NCI-H2171 treated with DMSO at 0.1 percent for 48 hours (cell line): ENCODE results near the gene NR5A2.

Experiments used
- DNase-seq: peaks from one replicate; lab custom pipeline; 2025; lab: John Stamatoyannopoulos, UW

The NR5A2 gene

GRCh38 chr1:200128081-200128480 lies 100.6 kb downstream of the NR5A2 start:
- no peak for DNase-seq

GRCh38 chr1:200128944-200129879 lies 101.7 kb downstream of the NR5A2 start:
- DNase-seq: no peak

GRCh38 chr1:200130552-200130951 lies 103.0 kb downstream of the NR5A2 start:
- DNase-seq: no peak

- no peak for DNase-seq
Measured at GRCh38 chr1:200131551-200132125, 104.1 kb downstream of the NR5A2 start.

- no peak for DNase-seq
Measured at GRCh38 chr1:200133123-200133522, 105.6 kb downstream of the NR5A2 start.

GRCh38 chr1:200134116-200134515 lies 106.6 kb downstream of the NR5A2 start:
- no peak for DNase-seq

- DNase-seq: no peak
Measured at GRCh38 chr1:200136384-200136783, 108.9 kb downstream of the NR5A2 start.

- peak; percentile 49 for DNase-seq
Measured at GRCh38 chr1:200139661-200140250, 112.2 kb downstream of the NR5A2 start.

GRCh38 chr1:200143347-200143746 lies 115.8 kb downstream of the NR5A2 start:
- no peak for DNase-seq

GRCh38 chr1:200146100-200146499 lies 118.6 kb downstream of the NR5A2 start:
- DNase-seq: no peak

- no peak for DNase-seq
Measured at GRCh38 chr1:200147094-200147493, 119.6 kb downstream of the NR5A2 start.

GRCh38 chr1:200147742-200148141 lies 120.2 kb downstream of the NR5A2 start:
- DNase-seq: no peak

- no peak for DNase-seq
Measured at GRCh38 chr1:200150006-200150405, 122.5 kb downstream of the NR5A2 start.

GRCh38 chr1:200150721-200151120 lies 123.2 kb downstream of the NR5A2 start:
- no peak for DNase-seq

- DNase-seq: no peak
Measured at GRCh38 chr1:200152336-200152735, 124.8 kb downstream of the NR5A2 start.

GRCh38 chr1:200153277-200154055 lies 126.0 kb downstream of the NR5A2 start:
- DNase-seq: no peak

GRCh38 chr1:200154069-200154767 lies 126.7 kb downstream of the NR5A2 start:
- DNase-seq: no peak

GRCh38 chr1:200157715-200158114 lies 130.2 kb downstream of the NR5A2 start:
- DNase-seq: no peak

GRCh38 chr1:200161801-200162200 lies 134.3 kb downstream of the NR5A2 start:
- DNase-seq: no peak

- DNase-seq: no peak
Measured at GRCh38 chr1:200162258-200162657, 134.7 kb downstream of the NR5A2 start.

GRCh38 chr1:200162877-200163276 lies 135.4 kb downstream of the NR5A2 start:
- no peak for DNase-seq

- DNase-seq: no peak
Measured at GRCh38 chr1:200163911-200164310, 136.4 kb downstream of the NR5A2 start.
